Kidney tubule cell (primary cell): ENCODE results near the gene EXD3.
"Not testable (repeated sequence)": the region's sequence is repeated elsewhere in the genome, so short reads cannot be mapped to it uniquely, and the experiment has no call there.

Source experiments
- DNase-seq: peaks from one replicate; pipeline ENCODE4 v3.0.0-alpha.2; 2018; ENCODE audit warnings: low spot score

The EXD3 gene

GRCh38 chr9:137393176-137394150, 29.5 kb downstream of the EXD3 start:
- DNase-seq, result no peak

GRCh38 chr9:137392232-137393007, 30.5 kb downstream of the EXD3 start:
- no peak for DNase-seq

DNA sequence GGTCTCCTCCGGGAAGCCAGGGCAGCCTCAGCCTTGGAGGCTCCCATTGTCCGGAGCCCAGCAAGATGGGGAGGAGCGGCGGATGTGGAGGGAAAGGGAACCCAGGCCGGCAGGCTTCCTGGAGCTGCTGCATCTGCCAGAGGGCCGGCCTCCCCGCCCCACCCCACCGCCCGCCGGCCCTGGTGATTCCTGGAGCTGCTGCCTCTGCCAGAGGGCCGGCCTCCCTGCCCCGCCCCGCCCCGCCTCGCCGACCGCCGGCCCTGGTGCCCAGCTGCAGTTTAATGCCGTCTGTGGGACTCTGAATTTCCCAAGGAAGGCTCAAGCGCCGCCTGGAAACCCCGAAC, 31.6 kb downstream of the EXD3 start:
- no peak for DNase-seq

DNA sequence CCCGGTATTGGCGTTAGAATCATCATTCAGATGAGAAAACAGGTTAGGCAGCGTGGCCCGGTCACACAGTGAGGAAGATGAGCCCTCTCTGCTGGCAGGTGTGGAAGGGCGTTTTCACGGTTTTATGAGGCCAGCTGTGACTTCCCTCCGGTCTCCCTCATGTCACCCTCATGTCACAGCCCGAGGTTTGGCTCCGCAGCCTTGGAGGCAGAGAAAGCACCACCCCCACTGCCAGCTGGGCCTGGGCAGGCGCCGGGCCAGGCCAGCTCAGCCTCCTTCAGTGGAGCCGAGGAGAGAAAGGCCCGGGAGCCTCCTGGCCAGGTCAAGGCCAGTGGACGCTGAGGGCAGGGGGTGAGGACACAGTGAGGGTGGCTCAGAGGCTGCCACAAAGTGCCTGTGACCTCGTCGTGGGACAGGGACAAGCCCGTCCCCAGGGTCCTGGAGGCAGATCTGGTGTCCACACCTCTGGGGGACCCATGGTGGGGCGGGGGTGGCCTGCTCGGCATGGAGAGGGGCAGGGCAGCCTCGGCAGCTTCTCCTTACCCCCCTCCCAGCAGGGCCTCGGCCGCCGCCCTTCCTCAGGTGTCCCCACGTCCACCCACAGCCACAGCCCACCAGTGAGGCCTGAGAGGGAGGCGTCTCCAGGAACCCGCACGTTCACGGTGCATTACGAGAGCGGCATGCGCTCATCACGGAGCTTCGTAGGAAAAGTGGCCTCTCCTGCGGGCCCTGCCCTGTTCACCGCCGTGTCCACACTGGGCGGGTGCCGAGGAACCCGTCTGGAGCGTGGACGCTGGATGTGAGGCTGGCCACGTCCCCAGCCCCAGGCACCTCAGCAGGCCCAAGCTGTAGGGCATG, 32.2 kb downstream of the EXD3 start:
- no peak for DNase-seq

GRCh38 chr9:137389428-137389746, 33.6 kb downstream of the EXD3 start:
- no peak for DNase-seq

- DNase-seq, result no peak
Measured at GRCh38 chr9:137388589-137389427, 34.2 kb downstream of the EXD3 start.

- no peak for DNase-seq
Measured at GRCh38 chr9:137387891-137388560, 34.9 kb downstream of the EXD3 start.

DNA sequence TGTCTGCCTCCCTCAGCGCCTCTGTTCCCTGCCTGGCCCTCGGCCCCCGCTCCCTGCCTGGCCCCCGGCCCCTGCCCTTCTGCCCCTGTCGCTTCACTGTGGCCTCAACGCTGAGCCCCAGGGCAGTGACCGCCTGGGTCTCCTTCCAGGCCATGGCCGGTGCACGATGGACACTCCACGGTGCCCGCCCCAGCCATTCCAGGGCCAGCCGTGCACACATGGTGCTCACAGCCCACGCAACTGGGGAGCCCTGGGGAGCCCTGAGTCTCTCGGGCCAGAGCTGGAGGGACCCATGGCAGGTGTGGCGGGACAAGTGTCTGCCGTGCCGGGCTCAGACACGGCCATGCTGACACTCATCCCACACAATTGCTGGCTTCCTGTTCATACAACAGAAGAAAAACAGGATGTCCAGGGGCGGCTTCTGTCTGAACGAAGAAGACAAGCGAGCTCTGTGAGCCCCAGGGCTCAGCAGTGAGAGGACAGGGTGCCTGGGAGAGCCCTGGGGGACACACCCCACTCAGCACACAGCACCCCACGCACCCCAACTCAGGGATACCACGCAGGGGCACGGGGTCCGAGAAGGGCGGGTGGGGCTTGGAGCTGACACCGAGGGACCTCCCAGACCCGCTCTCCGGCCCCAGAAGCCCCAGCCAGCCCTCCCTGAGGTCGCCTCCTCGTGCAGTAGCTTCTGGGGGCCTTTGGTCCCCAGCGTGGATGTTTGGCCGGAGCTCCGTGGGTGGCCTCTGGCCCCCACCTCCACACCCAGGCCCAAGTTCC, 35.7 kb downstream of the EXD3 start:
- DNase-seq, result no peak

DNA sequence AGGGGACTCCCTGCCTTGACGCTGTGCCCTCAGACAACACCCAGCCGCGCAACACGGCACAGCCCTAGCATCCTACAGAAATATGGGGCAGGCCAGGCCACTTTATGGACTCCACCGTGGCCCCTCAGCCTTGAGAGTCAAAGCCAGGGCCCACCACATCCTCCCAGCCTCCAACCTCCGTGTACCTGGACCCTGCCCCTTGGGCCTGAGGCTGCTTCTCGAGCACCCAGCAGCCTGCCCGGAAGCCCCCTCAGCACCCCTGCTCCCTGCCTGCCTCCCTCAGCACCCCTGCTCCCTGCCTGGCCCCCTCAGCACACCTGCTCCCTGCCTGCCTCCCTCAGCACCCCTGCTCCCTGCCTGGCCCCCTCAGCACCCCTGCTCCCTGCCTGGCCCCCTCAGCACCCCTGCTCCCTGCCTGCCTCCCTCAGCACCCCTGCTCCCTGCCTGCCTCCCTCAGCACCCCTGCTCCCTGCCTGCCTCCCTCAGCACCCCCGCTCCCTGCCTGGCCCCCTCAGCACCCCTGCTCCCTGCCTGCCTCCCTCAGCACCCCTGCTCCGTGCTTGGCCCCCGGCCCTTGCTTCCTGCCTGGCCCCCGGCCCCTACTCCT, 36.4 kb downstream of the EXD3 start:
- DNase-seq, result not testable (repeated sequence)

GRCh38 chr9:137385061-137385655, 37.8 kb downstream of the EXD3 start:
- DNase-seq, result no peak

DNA sequence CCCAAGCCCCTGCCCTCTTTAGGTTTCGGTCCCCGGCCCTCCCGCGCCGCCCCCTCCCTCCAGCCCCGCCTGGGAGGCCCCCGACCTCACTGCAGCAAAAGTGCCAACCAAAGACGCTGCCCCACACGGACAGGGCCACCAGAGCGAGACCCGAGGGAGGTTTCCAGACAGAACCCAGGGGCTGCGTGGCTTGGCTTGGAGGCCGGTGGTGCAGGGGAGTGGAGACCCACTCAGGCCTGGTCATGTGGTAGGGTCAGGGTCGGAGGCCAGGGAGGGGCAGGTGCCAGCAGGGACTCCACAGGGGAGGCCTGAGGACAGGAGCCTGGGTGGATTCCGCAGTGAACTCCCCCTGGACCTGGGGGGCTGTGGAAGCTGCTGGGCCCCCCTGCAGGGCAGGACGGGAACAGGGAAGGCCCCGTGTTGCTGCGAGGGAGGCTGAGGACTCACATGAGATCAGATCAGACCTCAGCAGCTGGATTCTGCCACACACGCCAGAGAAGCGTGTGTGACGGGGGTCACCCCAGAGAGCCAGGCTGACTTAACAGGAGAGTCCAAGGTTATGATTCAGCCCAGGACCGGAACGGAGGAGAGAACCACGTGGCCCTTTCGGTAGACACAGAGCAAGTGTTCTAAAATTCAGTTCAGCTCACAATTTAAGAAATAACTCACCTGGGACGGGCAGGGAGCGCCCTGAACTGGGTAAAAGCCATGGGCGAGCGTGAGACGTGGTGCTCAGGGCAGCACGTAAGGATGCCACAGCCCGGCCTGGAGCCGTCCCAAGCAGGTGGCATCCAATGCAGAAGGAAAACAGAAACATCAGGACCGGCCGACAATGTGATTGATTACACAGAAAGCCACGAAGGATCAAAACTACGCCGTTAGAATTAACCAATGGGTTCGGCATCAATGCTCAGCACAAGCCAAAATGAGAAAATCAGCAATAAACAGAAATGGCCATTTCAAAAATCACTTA, 38.9 kb downstream of the EXD3 start:
- no peak for DNase-seq

DNA sequence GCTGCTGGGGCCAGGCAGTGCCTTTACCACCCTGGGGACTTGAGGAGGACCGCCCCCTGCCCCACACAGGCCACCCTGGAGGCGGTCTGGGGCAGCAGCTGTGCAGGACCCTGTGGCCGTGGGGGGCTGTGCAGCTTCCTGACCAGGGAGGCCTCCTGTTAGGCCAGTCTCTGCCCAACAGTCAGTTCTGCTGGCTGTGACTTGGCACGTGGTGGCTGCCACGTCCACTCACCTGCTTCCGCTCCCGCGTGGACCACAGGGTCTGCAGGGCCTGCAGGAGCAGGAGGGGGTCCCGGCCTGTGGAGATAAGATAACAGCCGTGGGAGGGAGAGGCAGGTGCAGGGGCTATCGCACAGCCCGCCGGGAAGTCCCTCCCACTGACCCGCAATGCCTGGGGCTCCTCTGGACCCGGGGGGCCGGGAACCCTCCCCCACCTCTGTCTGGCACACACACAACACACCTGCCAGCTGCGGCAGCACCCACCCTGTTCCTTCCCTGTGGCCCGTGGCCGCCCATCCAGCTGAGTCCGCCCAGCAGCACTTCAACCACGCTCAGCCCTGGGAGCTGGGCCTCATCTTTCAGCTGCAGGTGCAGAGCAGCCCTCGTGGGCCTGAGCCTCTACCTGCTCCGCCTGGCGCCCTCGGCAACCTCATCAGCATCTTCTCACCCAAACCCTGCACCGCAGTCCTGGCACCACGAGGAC, 39.7 kb downstream of the EXD3 start:
- no peak for DNase-seq

- no peak for DNase-seq
Measured at GRCh38 chr9:137382444-137383080, 40.4 kb downstream of the EXD3 start.

DNA sequence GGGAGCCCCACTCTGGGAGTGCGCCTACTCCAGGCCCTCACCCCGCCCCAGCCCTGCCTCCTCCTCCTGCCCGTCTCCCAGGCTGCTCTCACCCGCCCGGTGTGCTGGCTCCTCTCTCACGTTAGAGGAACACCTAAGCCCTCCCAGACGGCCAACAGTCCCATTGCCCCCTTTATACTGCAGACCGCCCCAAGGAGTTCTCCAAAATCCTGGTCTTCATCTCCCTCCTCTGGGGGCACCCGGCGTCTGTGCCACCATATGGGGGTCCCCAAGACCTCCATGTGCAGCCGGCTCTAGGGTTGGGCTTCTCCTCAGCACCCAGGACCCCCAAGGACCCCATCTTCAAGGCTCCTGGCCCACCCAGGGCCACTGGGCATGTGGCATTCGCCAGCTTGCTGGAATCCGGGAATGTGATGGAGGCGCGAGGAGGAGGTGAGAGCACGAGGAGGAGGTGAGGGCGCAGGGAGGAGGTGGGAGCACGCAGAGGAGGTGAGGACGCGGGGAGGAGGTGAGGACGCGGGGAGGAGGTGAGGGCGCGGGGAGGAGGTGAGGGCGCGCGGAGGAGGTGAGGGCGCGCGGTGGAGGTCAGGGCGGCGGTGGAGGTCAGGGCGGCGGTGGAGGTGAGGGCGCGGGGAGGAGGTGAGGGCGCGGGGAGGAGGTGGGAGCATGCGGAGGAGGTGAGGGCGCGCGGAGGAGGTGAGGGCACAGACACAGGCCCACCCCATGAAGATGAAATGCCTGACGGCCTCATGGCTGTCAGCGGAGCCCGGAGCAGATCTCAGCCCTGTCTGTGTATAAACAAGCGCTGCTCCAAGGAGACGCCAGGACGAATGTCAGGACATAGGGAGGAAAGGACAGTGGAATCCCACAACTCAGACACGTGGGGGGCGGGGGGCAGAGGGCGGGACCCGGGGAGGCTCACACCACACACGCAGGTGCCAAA, 41.2 kb downstream of the EXD3 start:
- no peak for DNase-seq

GRCh38 chr9:137380606-137381005, 42.4 kb downstream of the EXD3 start:
- no peak for DNase-seq

- no peak for DNase-seq
Measured at GRCh38 chr9:137380171-137380570, 42.8 kb downstream of the EXD3 start.
